ENCODE data around the gene RAP1B.

DNA sequence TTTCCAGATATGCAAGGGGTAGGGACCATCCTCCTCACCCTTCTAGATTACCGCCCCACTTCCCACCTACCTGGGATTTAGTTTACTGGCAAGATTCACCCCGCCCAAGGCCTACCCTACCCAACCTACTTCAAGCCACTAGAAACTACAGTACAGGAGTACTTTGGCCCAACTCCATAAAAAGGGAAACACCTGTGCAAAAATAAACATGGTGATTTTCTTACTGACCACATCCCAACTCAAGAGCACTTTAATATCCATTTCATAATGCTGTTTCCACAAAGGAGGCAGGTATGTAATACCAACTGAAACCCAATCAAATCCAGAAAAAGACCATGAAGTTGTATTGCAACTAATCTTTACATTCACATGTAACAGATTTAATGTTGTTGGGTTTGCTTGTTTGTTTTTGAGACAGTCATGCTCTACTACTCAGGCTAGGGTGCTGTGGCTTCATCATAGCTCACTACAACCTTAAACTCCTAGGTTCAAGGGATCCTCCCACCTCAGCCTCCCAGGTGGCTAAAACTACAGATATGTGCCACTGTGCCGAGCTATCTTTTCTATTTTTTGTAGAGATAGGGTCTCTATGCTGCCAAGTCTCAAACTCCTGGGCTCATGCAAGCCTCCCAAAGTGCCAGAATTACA lies 41.7 kb upstream of the RAP1B start:
- TF ChIP-seq, protein P1, sequence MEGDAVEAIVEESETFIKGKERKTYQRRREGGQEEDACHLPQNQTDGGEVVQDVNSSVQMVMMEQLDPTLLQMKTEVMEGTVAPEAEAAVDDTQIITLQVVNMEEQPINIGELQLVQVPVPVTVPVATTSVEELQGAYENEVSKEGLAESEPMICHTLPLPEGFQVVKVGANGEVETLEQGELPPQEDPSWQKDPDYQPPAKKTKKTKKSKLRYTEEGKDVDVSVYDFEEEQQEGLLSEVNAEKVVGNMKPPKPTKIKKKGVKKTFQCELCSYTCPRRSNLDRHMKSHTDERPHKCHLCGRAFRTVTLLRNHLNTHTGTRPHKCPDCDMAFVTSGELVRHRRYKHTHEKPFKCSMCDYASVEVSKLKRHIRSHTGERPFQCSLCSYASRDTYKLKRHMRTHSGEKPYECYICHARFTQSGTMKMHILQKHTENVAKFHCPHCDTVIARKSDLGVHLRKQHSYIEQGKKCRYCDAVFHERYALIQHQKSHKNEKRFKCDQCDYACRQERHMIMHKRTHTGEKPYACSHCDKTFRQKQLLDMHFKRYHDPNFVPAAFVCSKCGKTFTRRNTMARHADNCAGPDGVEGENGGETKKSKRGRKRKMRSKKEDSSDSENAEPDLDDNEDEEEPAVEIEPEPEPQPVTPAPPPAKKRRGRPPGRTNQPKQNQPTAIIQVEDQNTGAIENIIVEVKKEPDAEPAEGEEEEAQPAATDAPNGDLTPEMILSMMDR (IDR thresholded peaks at IDR 0.05): no peak
- no peak for TF ChIP-seq EP300 (IDR thresholded peaks at IDR 0.05)

Data from esophagus muscularis mucosa (tissue), 3 donors.